PC-3 (cell line): ENCODE measurements around the gene KNTC1.

Source experiments
- CTCF ChIP-seq: fragments of 300-600 bp; sonication (generic); conservative IDR thresholded peaks from 2 replicates; pipeline ENCODE4 v1.5.1; 2017; ENCODE audit warnings: antibody characterized with exemption, low read depth, mild to moderate bottlenecking, low read length
- EZH2 ChIP-seq: fragments of 300-600 bp; sonication (generic); IDR thresholded peaks from one replicate; pipeline ENCODE4 v1.6.1; 2017; ENCODE audit warnings: antibody characterized with exemption, mild to moderate bottlenecking, low read length; ENCODE audit not compliant: unreplicated experiment
- EZH2phosphoT487 ChIP-seq: fragments of 300-600 bp; sonication (generic); IDR thresholded peaks from 2 replicates; pipeline ENCODE4 v1.6.1; 2018; ENCODE audit warnings: mild to moderate bottlenecking, antibody characterized with exemption, low read length, borderline replicate concordance

GRCh38 chr12:122503783-122504590 lies 23.1 kb upstream of the KNTC1 start:
- TF ChIP-seq EZH2phosphoT487 (no peak), CTCF (no peak), EZH2 (no peak)
